Measurements from ENCODE around the gene CENPQ.

DNA sequence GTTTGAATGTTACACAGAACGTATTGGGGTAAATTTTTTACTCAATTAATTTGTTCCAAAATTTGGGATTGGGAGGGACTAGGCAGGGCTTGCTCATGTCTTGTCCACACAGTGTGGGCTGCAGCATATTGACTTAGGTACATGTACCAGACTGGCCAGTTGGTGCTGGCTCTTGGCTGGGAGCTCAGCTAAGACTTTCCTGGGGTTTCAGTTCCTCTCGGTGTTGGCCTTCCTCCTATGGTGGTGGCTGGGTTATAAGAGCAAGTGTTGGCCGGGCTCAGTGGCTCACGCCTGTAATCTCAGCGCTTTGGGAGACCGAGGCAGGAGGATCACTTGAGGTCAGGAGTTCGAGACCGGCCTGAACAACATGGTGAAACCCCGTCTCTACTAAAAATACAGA, 4.9 kb downstream of the CENPQ start:
- TF ChIP-seq CTCF (IDR thresholded peaks at IDR 0.05; ENCODE audit: low read depth, low read length, missing input control) (no peak), JUND (IDR thresholded peaks at IDR 0.05) (no peak), RAD21 (IDR thresholded peaks at IDR 0.05) (no peak)

Measured in liver (tissue), 3 donors.